EH (cell line): ENCODE data around the gene TOX4.

ENCODE experiments used
- DNase-seq: peaks from one replicate; pipeline ENCODE4 v3.0.0-alpha.2; 2015; ENCODE audit warnings: low read depth

The TOX4 gene

GRCh38 chr14:21503376-21503775 is 26.4 kb downstream of the TOX4 start:
- no peak for DNase-seq

GRCh38 chr14:21505012-21505553 is 28.1 kb downstream of the TOX4 start:
- DNase-seq = no peak

- DNase-seq = no peak
Observed at GRCh38 chr14:21506557-21506956, 29.6 kb downstream of the TOX4 start.

GRCh38 chr14:21509432-21510143 is 32.6 kb downstream of the TOX4 start:
- no peak for DNase-seq

GRCh38 chr14:21510735-21511657 is 34.0 kb downstream of the TOX4 start, which contains the start of gene METTL3:
Gene METTL3 (minus strand): TSS chr14:21511340. CDS start chr14:21511223, 117 bp downstream.
- peak; percentile 100 for DNase-seq

GRCh38 chr14:21514341-21514740 is 37.3 kb downstream of the TOX4 start:
- DNase-seq = no peak

GRCh38 chr14:21518725-21519124 is 41.7 kb downstream of the TOX4 start:
- no peak for DNase-seq

- no peak for DNase-seq
Observed at GRCh38 chr14:21520767-21521166, 43.8 kb downstream of the TOX4 start.

GRCh38 chr14:21521501-21521900 is 44.5 kb downstream of the TOX4 start:
- DNase-seq = peak; percentile 84

GRCh38 chr14:21523203-21523602 is 46.2 kb downstream of the TOX4 start:
- no peak for DNase-seq

GRCh38 chr14:21524575-21525490 is 47.8 kb downstream of the TOX4 start:
- no peak for DNase-seq

GRCh38 chr14:21525571-21525961 is 48.6 kb downstream of the TOX4 start:
- DNase-seq = peak; percentile 30

- DNase-seq = peak; percentile 69
Observed at GRCh38 chr14:21525962-21526671, 49.1 kb downstream of the TOX4 start, which contains the start of gene SALL2. Gene SALL2 (minus strand): TSS chr14:21526346. CDS start chr14:21526127, 219 bp downstream.

GRCh38 chr14:21526672-21527317 is 49.8 kb downstream of the TOX4 start:
- DNase-seq = no peak

GRCh38 chr14:21527318-21527679 is 50.3 kb downstream of the TOX4 start:
- no peak for DNase-seq

- DNase-seq = no peak
Observed at GRCh38 chr14:21528381-21529348, 51.7 kb downstream of the TOX4 start.

- no peak for DNase-seq
Observed at GRCh38 chr14:21529515-21529914, 52.5 kb downstream of the TOX4 start.

GRCh38 chr14:21533294-21533693 is 56.3 kb downstream of the TOX4 start:
- DNase-seq = no peak

- DNase-seq = no peak
Observed at GRCh38 chr14:21534576-21534975, 57.6 kb downstream of the TOX4 start.
